Measurements from ENCODE around the gene LMO1.

DNA sequence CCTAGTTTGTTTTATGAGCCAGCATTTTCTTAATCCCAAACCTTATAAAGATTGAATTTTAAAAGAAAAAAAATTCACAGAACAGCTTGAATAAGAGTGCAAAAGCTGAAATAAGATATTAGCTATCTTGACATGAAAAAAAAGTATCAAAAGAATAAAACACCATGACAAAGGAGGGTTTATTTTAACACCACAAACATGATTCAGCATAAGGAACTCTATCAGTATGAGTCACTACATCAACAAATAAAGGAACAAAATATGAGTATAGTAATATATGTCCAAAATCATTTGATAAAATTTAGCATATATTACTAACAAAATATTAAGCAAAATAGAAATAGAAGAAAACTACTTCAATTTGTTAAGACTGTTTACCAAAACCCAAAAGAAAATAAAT lies 9.6 kb upstream of the LMO1 start:
- TF ChIP-seq, protein P1, sequence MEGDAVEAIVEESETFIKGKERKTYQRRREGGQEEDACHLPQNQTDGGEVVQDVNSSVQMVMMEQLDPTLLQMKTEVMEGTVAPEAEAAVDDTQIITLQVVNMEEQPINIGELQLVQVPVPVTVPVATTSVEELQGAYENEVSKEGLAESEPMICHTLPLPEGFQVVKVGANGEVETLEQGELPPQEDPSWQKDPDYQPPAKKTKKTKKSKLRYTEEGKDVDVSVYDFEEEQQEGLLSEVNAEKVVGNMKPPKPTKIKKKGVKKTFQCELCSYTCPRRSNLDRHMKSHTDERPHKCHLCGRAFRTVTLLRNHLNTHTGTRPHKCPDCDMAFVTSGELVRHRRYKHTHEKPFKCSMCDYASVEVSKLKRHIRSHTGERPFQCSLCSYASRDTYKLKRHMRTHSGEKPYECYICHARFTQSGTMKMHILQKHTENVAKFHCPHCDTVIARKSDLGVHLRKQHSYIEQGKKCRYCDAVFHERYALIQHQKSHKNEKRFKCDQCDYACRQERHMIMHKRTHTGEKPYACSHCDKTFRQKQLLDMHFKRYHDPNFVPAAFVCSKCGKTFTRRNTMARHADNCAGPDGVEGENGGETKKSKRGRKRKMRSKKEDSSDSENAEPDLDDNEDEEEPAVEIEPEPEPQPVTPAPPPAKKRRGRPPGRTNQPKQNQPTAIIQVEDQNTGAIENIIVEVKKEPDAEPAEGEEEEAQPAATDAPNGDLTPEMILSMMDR (conservative IDR thresholded peaks at IDR 0.05), result no peak
- TF ChIP-seq EZH2 (IDR thresholded peaks at IDR 0.05; ENCODE audit: low read depth), result no peak

Measured in PC-9 (cell line).